ENCODE results near the gene CCDC137. TPM values are rescaled to one million over a fixed set of nuclear protein-coding genes. Genes with fewer than 3 reads are reported as not detected.

Gene CCDC137
- total and polyA plus RNA-seq, 2 of the 13 experiments (the other 11 are each of a cell fraction or from before 2014, with no cell fraction given) = 14.6 to 39.1 TPM

GRCh38 chr17:81702934-81703746 lies 36.6 kb downstream of the CCDC137 start, which contains the start of gene MRPL12 (continued):
- TF ChIP-seq REST (IDR thresholded peaks at IDR 0.05; ENCODE audit: borderline replicate concordance in 1 of 2, low read depth in 1 of 2, low read length in 2 of 2) (no peak; a peak in 1 of 4 replicates), KLF11 (CRISPR knock-in tag; IDR thresholded peaks at IDR 0.05) (peak; percentile 64; the same call in 1 of the 2 replicates), ZNF33A (CRISPR knock-in tag; IDR thresholded peaks at IDR 0.05; ENCODE audit: borderline replicate concordance) (0 out of 2 replicates have a peak, but pooled peaks have one; percentile 88), POLR2A (IDR thresholded peaks at IDR 0.05; ENCODE audit: insufficient read depth in 1 of 2, low read depth in 2 of 2, low read length in 2 of 2) (peak in 1 of 2 experiments; percentile 96; a peak in 2 of 4 replicates), ZNF780A (CRISPR knock-in tag; IDR thresholded peaks at IDR 0.05) (peak; percentile 82), SNAI1 (CRISPR knock-in tag; IDR thresholded peaks at IDR 0.05; ENCODE audit: borderline replicate concordance) (peak; percentile 83; the same call in 1 of the 2 replicates), ZFP82 (CRISPR knock-in tag; IDR thresholded peaks at IDR 0.05; ENCODE audit: borderline replicate concordance) (peak; percentile 98), ZFY (CRISPR knock-in tag; IDR thresholded peaks at IDR 0.05) (peak; percentile 98), ZNF83 (CRISPR knock-in tag; IDR thresholded peaks at IDR 0.05; ENCODE audit: borderline replicate concordance) (no peak; the same call in 1 of the 2 replicates), CHCHD3 (CRISPR knock-in tag; IDR thresholded peaks at IDR 0.05) (peak; percentile 17), IRX3 (CRISPR knock-in tag; IDR thresholded peaks at IDR 0.05; ENCODE audit: borderline replicate concordance, low read depth) (peak; percentile 73), ZNF841 (CRISPR knock-in tag; IDR thresholded peaks at IDR 0.05; ENCODE audit: borderline replicate concordance) (peak; percentile 90), RFXAP (CRISPR knock-in tag; IDR thresholded peaks at IDR 0.05; ENCODE audit: borderline replicate concordance) (peak; percentile 95), MXD1 (CRISPR knock-in tag; IDR thresholded peaks at IDR 0.05) (peak; percentile 98), ZNF337 (CRISPR knock-in tag; IDR thresholded peaks at IDR 0.05; ENCODE audit: borderline replicate concordance, low read depth) (no peak), FLYWCH1 (CRISPR knock-in tag; IDR thresholded peaks at IDR 0.05) (no peak)
